ENCODE results near the gene STXBP1.

GRCh38 chr9:127565231-127565630, 46.8 kb upstream of the STXBP1 start:
- TF ChIP-seq, protein P1, sequence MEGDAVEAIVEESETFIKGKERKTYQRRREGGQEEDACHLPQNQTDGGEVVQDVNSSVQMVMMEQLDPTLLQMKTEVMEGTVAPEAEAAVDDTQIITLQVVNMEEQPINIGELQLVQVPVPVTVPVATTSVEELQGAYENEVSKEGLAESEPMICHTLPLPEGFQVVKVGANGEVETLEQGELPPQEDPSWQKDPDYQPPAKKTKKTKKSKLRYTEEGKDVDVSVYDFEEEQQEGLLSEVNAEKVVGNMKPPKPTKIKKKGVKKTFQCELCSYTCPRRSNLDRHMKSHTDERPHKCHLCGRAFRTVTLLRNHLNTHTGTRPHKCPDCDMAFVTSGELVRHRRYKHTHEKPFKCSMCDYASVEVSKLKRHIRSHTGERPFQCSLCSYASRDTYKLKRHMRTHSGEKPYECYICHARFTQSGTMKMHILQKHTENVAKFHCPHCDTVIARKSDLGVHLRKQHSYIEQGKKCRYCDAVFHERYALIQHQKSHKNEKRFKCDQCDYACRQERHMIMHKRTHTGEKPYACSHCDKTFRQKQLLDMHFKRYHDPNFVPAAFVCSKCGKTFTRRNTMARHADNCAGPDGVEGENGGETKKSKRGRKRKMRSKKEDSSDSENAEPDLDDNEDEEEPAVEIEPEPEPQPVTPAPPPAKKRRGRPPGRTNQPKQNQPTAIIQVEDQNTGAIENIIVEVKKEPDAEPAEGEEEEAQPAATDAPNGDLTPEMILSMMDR (conservative IDR thresholded peaks at IDR 0.05; ENCODE audit: low read depth, low read length), result no peak
- TF ChIP-seq EZH2 (IDR thresholded peaks at IDR 0.05; ENCODE audit: borderline replicate concordance, low read depth, low read length, poor library complexity, severe bottlenecking), result no peak
